Measurements from ENCODE around the gene CDYL.
A peak's percentile ranks its signal among the peaks of the same experiment; 100 is the strongest.

The CDYL gene

GRCh38 chr6:4931530-4932227 is 155.5 kb downstream of the CDYL start:
- no peak for DNase-seq (ENCODE audit: extremely low read depth, low read depth)
- TF ChIP-seq CTCF (IDR thresholded peaks at IDR 0.05; ENCODE audit: low read depth, low read length, missing control alignments): no peak
- H3K4me3 ChIP-seq (replicated peaks; ENCODE audit: low read depth, low read length): no peak overlapping the region

GRCh38 chr6:4932228-4932903 is 156.2 kb downstream of the CDYL start:
- no peak for TF ChIP-seq CTCF (IDR thresholded peaks at IDR 0.05; ENCODE audit: low read depth, low read length, missing control alignments)
- no peak for DNase-seq (ENCODE audit: extremely low read depth, low read depth)

GRCh38 chr6:4935486-4935885 is 159.3 kb downstream of the CDYL start:
- H3K4me3 ChIP-seq (replicated peaks; ENCODE audit: low read depth, low read length): no peak overlapping the region
- DNase-seq (ENCODE audit: extremely low read depth, low read depth): no peak
- TF ChIP-seq CTCF (IDR thresholded peaks at IDR 0.05; ENCODE audit: low read depth, low read length, missing control alignments): no peak

More at GRCh38 chr6:4932228-4932903, 156.2 kb downstream of the CDYL start:
- H3K4me3 ChIP-seq (replicated peaks; ENCODE audit: low read depth, low read length): no peak overlapping the region

GRCh38 chr6:4935975-4936680 is 159.9 kb downstream of the CDYL start:
- TF ChIP-seq CTCF (IDR thresholded peaks at IDR 0.05; ENCODE audit: low read depth, low read length, missing control alignments): no peak
- H3K4me3 ChIP-seq (replicated peaks; ENCODE audit: low read depth, low read length): no peak overlapping the region
- DNase-seq (ENCODE audit: extremely low read depth, low read depth): no peak

- no peak overlapping the region for H3K4me3 ChIP-seq (replicated peaks; ENCODE audit: low read depth, low read length)
- TF ChIP-seq CTCF (IDR thresholded peaks at IDR 0.05; ENCODE audit: low read depth, low read length, missing control alignments): peak; percentile 48
- no peak for DNase-seq (ENCODE audit: extremely low read depth, low read depth)
Measured at GRCh38 chr6:4936681-4937041, 160.5 kb downstream of the CDYL start.

- no peak overlapping the region for H3K4me3 ChIP-seq (replicated peaks; ENCODE audit: low read depth, low read length)
- TF ChIP-seq CTCF (IDR thresholded peaks at IDR 0.05; ENCODE audit: low read depth, low read length, missing control alignments): no peak
- no peak for DNase-seq (ENCODE audit: extremely low read depth, low read depth)
Measured at GRCh38 chr6:4937414-4937813, 161.2 kb downstream of the CDYL start.
